GM13976 (cell line): Measurements from ENCODE around the gene PPM1B.
"Not testable (repeated sequence)": the region's sequence is repeated elsewhere in the genome, so short reads cannot be mapped to it uniquely, and the experiment has no call there.

ENCODE experiments used
- DNase-seq: peaks from one replicate; pipeline ENCODE4 v3.0.0; 2012; ENCODE audit warnings: low spot score
- in situ Hi-C: fragments of 300-500 bp; cut with MboI; formaldehyde crosslinking; loops from one replicate; pipeline ENCODE4 v1.12.0; 2022; ENCODE audit warnings: low sequenced_read_pairs, mixed read lengths, inconsistent platforms; ENCODE audit not compliant: unreplicated experiment
- TF ChIP-seq, protein P1 (sequence below): IDR thresholded peaks from 2 replicates; pipeline ENCODE4 v1.5.1; 2012; ENCODE audit warnings: borderline replicate concordance, mild to moderate bottlenecking; ENCODE audit not compliant: insufficient read depth; ENCODE audit errors: extremely low read depth, missing control alignments, control extremely low read depth

The PPM1B gene

DNA sequence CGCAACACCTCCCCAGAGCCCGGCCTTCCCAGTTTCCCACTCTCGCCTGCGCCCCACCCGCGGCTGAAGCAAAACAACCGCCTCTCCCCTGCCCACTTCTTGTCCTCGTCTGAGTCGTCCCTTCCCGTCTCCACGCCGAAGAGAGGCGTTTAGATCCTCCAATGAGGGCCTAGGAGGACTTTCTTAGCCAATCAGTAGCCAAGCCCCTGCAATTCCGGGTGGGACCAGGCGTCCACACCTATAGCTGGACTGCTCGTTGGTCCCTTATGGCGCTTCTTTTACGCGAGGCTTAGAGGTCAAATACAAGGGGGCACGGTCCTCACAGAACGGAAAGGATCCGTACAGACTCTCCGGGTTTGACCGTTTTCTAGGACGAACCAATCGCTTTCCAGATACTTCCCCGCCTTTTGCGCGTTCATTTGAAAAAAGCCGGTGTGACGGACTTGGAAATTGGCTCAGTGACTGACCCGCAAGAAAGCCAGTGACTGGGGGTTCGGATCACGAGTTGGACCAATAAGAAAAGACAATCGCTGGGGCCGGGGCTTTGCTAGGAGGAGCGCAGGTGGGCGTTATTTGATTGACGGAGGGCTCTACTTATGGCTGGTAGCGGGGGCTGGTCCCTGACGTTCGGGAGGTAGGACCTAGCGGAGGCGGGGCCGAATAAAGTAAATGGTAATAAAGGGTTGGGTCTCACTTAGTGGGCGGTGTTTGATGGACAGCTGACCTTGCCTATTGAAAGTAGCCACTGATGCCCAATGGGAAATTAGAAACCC, 581 bp upstream of the PPM1B start:
- DNase-seq = peak; percentile 93
- in situ Hi-C loops = no loop called here
- TF ChIP-seq, protein P1, sequence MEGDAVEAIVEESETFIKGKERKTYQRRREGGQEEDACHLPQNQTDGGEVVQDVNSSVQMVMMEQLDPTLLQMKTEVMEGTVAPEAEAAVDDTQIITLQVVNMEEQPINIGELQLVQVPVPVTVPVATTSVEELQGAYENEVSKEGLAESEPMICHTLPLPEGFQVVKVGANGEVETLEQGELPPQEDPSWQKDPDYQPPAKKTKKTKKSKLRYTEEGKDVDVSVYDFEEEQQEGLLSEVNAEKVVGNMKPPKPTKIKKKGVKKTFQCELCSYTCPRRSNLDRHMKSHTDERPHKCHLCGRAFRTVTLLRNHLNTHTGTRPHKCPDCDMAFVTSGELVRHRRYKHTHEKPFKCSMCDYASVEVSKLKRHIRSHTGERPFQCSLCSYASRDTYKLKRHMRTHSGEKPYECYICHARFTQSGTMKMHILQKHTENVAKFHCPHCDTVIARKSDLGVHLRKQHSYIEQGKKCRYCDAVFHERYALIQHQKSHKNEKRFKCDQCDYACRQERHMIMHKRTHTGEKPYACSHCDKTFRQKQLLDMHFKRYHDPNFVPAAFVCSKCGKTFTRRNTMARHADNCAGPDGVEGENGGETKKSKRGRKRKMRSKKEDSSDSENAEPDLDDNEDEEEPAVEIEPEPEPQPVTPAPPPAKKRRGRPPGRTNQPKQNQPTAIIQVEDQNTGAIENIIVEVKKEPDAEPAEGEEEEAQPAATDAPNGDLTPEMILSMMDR = no peak

DNA sequence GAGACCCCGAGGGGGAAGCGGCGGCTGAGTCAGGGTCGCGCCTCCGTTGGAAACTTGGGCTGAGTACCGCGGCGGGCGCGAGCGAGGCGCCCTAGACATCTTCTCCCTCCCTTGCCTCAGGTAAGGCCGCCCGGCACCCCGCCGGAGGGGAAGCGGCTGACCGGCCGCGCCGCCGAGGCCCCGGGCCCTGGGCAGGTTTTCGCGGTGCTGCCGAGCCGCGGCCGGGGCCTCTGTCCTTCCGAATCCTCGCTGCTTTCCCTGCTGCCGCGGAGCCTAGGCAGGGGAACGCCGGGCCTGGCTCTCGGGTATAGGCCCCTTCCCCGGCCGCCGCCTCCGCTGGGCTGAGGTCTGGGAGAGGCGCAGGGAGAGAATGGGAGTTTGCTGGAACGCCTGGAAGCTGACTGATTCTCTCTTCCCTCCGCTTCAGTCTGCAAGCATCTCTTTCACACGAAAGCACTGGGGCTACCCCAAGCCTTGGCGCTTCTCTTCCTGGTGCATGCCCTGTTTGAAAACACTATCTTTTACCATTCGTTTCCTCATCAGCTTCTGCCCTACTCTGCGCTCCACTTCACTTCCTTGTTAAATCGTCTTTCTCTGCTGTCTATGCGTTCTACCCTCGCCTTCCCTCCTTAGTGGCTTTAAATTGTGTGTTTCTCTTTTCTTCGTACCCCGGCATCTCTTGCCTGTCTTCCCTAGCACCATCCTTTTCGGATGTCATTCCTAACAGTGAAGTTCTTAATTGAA, 652 bp downstream of the PPM1B start:
- DNase-seq = peak; percentile 54
- TF ChIP-seq, protein P1 = no peak
- in situ Hi-C loops = no loop called here

DNA sequence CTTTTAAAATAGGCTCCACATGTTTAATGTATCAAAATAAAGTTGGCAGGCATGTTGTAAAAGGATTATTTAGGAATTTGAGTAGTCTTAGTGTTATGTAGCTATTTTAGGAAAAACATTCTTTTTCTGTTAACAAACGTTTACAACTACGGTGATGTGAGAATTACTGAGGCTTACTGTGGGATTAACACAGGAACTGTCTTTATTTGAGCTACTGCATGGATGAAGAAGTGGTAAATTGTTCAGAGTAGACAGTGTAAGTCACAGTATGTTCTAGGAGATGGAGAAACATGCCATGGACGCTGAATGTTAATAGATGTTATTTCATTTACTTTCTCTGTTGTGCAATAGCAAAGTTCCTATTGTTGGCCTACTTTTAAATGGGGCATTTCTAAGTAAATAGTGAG, 1.6 kb downstream of the PPM1B start:
- DNase-seq = no peak
- TF ChIP-seq, protein P1 = no peak
- in situ Hi-C loops = no loop called here

DNA sequence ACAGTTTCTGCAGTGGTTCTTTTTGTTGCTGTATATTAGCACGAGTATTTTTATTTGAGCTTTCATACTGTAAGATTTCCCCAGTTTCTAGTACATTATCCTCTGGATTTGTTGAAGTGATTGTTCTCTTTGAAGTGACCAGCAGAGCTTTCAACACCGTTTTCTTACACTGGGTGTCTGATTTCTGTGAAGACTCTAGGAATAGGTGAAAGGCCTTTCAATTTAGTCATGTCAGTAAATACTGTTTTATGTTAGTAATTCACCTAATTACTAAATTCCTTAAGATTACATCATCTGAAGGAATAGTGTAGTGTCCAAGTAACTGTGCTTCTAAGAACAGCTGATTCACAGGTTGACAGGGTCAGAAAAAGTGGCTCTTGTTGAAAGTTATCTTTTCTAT, 2.3 kb downstream of the PPM1B start:
- TF ChIP-seq, protein P1 = no peak
- in situ Hi-C loops = no loop called here
- no peak for DNase-seq

DNA sequence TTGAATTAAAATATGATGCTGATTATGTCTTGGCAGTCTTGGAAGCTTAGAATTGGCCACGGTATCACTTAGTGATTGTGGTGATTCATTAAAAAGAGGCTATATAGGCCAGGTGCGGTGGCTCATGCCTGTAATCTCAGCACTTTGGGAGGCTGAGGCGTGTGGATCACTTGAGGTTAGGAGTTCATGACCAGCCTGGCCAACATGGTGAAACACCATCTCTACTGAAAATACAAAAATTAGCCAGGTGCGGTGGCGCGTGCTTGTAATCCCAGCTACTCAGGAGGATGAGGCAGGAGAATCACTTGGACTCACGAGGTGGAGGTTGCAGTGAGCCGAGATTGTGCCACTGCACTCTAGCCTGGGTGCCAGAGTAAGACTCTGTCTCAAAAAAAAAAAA, 2.8 kb downstream of the PPM1B start:
- DNase-seq, in situ Hi-C loops: not testable (repeated sequence)

DNA sequence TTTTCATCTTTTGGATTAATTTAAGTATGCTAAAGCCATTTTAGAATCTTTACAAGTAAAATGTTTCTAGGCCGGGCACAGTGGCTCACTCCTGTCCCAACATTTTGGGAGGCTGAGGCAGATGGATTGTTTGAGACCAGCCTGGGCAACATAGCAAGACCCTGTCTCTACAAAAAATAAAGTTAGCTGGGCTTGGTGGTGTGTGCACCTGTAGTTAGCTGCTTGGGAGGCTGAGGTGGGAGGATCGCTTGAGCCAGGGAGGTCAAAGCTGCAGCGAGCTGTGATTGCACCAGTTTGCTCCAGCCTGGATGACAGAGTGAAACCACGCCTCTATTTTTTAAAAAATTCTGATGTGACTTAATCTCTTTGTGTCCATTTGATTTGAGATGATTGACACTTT, 3.9 kb downstream of the PPM1B start:
- no peak for DNase-seq
- TF ChIP-seq, protein P1 = no peak
- in situ Hi-C loops = no loop called here

DNA sequence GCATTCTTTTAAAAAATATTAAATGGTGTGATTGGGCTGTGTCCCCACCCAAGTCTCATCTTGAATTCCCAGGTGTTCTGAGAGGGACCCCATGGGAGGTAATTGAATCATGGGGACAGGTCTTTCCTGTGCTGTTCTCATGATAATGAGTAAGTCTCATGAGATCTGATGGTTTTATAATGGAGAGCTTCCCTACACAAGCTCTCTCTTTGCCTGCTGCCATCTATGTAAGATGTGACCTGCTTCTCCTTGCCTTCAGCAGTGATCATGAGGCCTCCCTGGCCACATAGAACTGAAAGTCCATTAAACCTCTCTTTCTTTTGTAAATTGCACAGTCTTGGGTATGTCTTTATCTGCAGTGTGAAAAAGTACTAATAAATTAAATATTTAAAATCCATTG, 10.3 kb downstream of the PPM1B start:
- in situ Hi-C loops = no loop called here
- DNase-seq = no peak
- TF ChIP-seq, protein P1 = no peak
